WI38 (cell line): Measurements from ENCODE around the gene PTGR3.

Experiments
- H3K4me3 ChIP-seq: 2 replicates; pipeline ENCODE4 v1.5.1; 2011; ENCODE audit warnings: low read depth, mild to moderate bottlenecking, control low read depth, low read length
- TF ChIP-seq, protein P1 (sequence below): IDR thresholded peaks from 2 replicates; pipeline ENCODE4 v1.5.1; 2012; ENCODE audit warnings: low read depth, mild to moderate bottlenecking, control low read depth, low read length

PTGR3 gene

DNA sequence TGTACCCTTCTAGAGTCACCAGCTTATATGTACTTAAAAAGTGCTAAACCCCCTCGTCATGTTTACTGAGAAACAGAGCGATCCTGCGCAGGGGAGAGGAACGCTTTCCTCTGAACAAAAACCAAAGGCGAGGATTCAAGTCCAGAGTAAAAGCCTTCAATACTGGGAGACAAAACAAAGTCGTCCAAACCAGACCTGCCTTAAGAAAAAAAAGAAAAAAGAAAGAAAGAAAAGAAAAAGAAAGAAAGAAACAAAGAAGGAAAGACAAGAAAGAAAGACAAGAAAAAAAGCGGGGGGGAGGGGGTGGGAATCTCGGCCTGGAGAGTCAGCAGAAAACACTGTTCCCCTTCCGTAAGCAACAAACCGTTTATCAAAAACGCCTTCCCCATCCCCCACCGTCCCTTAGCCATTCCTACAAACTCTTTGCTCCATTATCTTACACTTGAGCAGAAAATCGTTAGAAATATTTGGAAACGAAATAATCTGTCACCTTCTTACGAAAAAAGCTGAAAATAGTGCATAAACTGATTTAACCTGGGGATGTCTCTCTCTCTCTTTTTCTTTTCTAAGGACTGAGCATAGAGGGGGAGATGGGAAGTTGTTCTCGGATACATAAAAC is 3.3 kb downstream of the PTGR3 start:
- H3K4me3 ChIP-seq: no peak overlapping the region
- TF ChIP-seq, protein P1, sequence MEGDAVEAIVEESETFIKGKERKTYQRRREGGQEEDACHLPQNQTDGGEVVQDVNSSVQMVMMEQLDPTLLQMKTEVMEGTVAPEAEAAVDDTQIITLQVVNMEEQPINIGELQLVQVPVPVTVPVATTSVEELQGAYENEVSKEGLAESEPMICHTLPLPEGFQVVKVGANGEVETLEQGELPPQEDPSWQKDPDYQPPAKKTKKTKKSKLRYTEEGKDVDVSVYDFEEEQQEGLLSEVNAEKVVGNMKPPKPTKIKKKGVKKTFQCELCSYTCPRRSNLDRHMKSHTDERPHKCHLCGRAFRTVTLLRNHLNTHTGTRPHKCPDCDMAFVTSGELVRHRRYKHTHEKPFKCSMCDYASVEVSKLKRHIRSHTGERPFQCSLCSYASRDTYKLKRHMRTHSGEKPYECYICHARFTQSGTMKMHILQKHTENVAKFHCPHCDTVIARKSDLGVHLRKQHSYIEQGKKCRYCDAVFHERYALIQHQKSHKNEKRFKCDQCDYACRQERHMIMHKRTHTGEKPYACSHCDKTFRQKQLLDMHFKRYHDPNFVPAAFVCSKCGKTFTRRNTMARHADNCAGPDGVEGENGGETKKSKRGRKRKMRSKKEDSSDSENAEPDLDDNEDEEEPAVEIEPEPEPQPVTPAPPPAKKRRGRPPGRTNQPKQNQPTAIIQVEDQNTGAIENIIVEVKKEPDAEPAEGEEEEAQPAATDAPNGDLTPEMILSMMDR: no peak

DNA sequence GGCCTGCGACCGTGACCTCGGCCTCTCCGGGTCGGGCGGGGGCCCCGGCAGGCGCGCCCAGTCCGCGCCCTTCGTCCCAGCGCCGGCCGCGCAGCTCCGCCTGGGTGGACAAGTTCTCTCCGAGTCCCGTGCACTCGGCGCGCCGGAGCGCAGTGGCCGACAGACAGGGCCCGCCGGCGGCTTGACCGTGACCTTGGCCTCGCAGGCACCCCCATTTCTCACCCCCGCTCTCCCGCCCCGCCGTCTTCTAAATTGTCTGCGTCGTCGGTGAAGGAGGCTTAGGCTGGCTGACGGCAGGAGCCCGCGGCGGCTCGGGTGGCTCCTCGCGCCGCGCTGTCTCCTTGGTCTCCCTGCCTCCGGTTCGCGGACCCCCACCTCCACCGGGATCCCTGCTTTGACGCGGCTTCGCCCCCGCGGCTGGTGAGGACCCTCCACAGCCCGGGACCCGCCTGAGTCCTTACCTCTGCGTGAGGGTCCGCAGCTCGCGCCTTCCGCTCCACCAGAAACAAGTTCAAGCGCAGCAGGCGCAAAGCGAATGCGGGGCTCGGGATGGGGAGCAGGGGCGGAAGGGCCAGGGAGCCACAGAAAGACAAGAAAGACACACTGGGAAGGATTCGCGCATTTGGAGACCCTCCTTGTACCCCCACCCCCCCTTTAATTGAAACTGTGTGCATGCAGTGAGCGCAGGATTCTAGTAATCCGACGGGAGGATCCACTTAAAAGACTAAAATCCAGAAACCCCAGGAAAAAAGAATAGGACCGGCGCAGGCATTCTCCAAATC is 4.0 kb downstream of the PTGR3 start:
- TF ChIP-seq, protein P1: no peak
- peak overlapping the region; percentile 45 for H3K4me3 ChIP-seq

DNA sequence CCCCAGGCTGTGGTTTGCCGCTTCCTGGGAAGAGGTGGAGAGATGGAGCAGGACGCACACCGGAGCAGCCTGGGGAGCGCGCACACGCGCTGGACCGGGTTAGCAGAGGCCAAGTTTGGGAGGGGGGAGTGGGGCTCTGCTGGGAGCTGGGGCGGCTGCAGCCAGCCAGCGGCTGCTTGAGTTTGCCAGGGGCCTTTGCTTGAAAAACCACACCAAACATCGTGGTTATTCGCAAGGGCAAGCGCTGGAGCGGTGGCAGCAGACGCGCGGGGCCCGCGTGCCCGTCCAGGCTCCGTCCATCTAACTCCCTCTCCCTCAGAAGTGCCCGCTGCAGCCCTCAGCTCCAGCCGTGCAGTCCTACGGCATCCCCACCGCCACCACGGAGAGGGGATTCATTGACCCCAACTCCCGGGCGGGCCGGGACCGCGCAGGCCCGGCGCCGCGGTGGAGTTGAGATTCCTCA is 4.6 kb downstream of the PTGR3 start:
- peak overlapping the region; percentile 45 for H3K4me3 ChIP-seq
- TF ChIP-seq, protein P1: no peak

DNA sequence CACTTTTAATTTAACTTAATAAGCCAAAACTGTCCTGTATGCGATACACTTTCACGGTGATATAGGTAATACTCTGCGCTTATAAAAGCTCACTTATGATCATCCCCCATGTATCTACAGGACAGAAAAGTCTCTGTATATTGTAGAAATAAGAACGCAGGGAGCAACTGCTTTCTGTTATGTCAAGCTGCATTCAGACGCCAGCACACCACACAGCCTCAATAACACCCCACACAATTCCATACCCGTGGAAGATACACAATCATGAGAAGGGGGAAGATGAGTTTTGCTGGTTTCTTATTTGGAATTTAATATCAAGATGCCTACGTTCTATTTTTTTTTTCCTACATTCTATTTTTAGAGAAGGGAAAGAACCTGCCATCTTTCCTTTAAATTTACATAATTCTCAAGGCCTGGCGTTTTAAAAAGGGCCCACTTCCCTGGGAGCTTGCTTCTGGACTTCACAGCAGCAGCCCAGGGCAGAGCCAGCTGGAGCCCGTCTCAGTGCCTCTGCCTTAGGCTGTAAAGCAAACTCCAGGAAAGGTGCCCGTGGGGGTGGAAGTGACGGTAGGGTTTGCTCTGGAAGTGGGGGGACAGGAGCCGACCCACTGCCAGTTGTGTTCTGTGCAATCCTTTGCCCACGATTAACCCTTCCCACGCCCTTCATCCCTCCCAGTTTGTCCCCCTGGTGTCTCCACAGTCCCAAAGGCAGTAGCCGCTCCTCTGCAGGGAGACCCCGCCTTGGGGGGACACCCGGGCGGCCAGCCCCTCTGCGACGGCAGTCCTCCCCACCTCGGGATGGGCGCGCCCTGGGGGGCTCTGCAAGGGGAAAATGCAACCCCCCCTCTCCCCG is 5.3 kb downstream of the PTGR3 start:
- peak overlapping the region; percentile 45; the same call in 1 of the 2 replicates for H3K4me3 ChIP-seq
- TF ChIP-seq, protein P1: no peak

DNA sequence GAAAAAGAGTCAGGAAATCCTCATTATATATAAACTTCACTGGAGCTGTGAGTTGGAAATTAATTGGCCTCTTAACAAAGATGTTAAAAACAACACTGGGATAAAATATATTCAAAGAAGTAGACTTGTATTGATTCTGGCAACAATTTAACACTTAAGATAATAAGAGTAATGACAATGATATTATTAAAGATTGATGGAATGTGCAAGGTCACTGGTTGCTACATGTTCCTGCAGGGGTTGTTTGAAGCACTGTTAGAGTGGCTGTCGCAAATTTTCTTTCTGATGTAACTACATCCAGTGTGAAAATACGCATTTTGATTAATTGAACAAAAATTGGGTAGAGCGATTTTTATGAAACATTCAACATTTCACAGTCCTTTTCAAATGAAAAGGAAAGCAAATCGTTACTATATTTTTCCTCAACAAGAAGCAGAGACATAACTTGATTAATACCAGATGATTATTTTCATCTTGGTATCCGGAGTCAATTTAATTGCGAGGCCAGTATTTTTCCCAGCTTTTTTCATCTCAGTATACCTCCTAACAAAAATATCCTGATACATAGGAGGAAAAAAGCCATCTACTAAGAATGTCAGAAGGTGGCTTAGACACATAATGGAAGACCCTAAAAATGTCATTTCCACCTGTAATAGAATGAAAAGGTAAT is 6.1 kb downstream of the PTGR3 start:
- TF ChIP-seq, protein P1: no peak

DNA sequence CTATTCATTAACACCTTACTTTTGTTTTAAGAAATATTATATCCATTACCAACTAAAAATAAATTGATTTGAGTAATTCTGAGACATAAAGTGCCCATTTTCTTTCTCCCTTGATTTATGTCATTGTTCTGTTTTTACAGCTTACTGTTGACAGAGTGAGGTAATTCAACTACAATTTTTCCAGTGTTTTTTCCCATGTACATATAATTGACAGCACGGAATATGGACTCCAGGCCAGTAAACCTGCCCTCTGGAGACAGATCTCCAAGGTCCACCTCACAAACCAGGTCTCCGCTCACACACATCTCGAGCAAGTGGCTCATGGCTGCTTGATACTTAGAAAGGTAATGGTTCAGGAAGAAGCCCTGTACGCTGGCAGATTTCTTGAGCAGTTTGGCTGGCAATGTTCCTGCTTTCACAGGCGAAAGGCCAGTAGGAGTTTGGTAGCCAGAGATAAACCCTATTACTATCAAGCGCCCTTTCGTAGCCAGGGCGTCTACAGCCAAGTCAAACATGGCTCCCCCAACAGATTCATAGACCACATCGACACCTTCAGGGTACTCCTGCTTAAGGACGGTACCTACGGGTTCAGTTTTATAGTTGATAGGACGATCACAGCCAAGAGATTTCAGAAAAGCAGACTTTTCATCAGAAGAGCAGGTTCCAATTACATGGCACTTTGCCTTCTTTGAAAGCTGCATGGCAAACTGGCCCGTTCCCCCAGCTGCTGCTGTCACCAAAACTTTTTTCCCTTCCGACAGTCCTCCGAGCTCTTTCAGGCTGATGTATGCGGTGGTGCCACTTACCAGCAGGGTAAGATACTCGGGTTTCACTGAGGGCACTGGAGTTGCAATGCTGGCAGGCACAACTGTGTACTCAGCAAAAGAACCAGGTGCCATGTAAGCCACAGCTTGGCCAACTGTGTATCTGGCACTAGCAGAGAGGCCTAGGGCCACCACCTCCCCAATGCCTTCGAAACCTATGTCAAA is 7.4 kb downstream of the PTGR3 start:
- TF ChIP-seq, protein P1: no peak
- no peak overlapping the region for H3K4me3 ChIP-seq

More for the DNA sequence above, 6.1 kb downstream of the PTGR3 start:
- H3K4me3 ChIP-seq: no peak overlapping the region
